ENCODE data around the gene PEMT. TPM values are rescaled to one million over a fixed set of nuclear protein-coding genes. Genes with fewer than 3 reads are reported as not detected.

PEMT gene
- total RNA-seq, 1 donor from 2014 or later, result 24.0 TPM

DNA sequence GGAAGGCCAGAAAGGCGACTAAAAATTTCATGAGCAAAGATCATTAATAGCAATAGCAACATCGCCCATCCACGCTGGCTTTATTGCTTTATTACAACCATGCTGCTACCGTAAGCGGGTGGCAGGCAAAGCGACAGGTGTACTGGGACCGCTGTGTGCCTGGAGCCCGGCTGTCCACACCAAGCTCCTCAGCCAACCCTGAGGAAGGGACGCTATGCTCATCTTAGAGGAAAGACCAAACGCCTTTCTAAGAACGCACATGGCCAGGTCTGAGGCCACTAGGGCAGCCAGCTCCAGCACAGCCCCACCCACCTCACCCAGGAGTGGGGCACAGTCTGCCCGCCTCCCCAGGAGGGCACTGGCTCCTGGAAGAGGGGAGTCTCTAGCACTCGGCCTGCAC, 28.0 kb downstream of the PEMT start:
- Mint-ChIP-seq H3K27me3 (ENCODE audit: unreplicated experiment) (peaks cover 3% of the 10 kb centered on the region), H3K27ac (ENCODE audit: unreplicated experiment) (no peak overlapping the region), H3K4me1 (ENCODE audit: low read depth, unreplicated experiment) (peaks cover 11% of the 10 kb centered on the region), H3K9me3 (ENCODE audit: unreplicated experiment) (peaks cover 7% of the 10 kb centered on the region), H3K36me3 (ENCODE audit: unreplicated experiment) (no peaks in the 10 kb centered on the region), H3K4me3 (ENCODE audit: unreplicated experiment) (no peak overlapping the region)
- TF ChIP-seq, protein P1, sequence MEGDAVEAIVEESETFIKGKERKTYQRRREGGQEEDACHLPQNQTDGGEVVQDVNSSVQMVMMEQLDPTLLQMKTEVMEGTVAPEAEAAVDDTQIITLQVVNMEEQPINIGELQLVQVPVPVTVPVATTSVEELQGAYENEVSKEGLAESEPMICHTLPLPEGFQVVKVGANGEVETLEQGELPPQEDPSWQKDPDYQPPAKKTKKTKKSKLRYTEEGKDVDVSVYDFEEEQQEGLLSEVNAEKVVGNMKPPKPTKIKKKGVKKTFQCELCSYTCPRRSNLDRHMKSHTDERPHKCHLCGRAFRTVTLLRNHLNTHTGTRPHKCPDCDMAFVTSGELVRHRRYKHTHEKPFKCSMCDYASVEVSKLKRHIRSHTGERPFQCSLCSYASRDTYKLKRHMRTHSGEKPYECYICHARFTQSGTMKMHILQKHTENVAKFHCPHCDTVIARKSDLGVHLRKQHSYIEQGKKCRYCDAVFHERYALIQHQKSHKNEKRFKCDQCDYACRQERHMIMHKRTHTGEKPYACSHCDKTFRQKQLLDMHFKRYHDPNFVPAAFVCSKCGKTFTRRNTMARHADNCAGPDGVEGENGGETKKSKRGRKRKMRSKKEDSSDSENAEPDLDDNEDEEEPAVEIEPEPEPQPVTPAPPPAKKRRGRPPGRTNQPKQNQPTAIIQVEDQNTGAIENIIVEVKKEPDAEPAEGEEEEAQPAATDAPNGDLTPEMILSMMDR (IDR thresholded peaks at IDR 0.05; ENCODE audit: partially characterized antibody, unreplicated experiment), result no peak
- no peak for DNase-seq

DNA sequence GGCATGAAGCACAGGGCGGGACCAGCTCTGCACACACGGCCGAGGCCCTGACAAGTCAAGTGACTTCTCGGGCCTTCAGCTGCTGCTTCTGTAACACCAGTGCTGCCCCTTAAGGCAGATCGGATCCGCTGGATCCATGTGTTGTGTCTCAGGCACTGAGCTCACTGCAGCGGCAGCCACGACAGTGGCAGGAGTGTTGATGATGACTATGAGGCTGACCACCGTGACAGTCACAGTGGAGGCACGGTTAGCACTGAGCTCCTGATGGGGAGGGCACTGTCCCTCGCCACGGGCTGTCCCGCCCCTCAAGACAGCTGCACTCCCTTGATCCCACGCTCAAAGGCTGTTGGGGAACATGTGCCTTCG, 29.4 kb downstream of the PEMT start:
- H3K4me1 Mint-ChIP-seq (ENCODE audit: low read depth, unreplicated experiment), result peaks cover 5% of the 10 kb centered on the region
- TF ChIP-seq, protein P1 (IDR thresholded peaks at IDR 0.05; ENCODE audit: partially characterized antibody, unreplicated experiment), result no peak
- H3K27ac Mint-ChIP-seq (ENCODE audit: unreplicated experiment), result no peak overlapping the region
- no peaks in the 10 kb centered on the region for H3K36me3 Mint-ChIP-seq (ENCODE audit: unreplicated experiment)
- no peaks in the 10 kb centered on the region for H3K27me3 Mint-ChIP-seq (ENCODE audit: unreplicated experiment)
- peaks cover 5% of the 10 kb centered on the region for H3K9me3 Mint-ChIP-seq (ENCODE audit: unreplicated experiment)
- DNase-seq, result no peak
- no peak overlapping the region for H3K4me3 Mint-ChIP-seq (ENCODE audit: unreplicated experiment)

DNA sequence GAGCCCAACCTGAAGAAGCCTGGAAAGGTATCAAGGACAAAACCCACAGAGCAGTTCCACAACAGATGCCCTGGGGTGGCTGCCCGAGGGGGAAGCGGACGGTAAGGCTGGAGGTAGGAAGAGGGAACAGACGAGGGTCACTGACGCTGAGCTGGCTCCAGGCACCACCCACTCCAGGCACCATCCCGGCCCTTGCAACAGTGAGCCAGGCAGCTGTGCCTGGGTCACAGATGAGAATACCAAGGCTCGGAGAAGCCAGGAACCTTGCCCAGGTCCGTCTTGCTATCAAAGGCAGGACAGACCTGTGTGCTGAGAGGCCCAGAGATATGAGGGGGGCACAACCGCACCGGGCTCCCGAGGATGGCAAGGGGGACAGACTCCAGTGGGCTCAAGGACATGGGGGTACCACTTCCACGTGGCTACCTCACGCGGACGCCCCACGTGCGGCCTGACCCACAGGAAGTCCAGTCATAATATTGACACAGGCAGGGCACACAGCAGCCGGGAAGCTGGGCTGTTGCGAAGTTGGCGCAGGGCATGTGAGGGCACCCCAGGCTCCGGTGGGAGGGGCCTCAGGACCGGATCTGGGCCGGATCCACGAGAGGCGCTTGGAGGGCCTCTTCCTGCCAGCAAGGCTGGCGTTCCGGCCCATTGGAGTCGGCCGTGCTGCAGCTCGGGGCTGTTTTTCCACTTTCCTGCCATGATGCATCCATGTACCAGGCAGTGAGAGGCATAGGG, 29.9 kb downstream of the PEMT start:
- Mint-ChIP-seq H3K27ac (ENCODE audit: unreplicated experiment) (no peak overlapping the region), H3K36me3 (ENCODE audit: unreplicated experiment) (no peaks in the 10 kb centered on the region), H3K4me3 (ENCODE audit: unreplicated experiment) (no peak overlapping the region), H3K27me3 (ENCODE audit: unreplicated experiment) (peaks cover 3% of the 10 kb centered on the region), H3K9me3 (ENCODE audit: unreplicated experiment) (peaks cover 5% of the 10 kb centered on the region), H3K4me1 (ENCODE audit: low read depth, unreplicated experiment) (peaks cover 5% of the 10 kb centered on the region)
- TF ChIP-seq, protein P1 (IDR thresholded peaks at IDR 0.05; ENCODE audit: partially characterized antibody, unreplicated experiment), result no peak
- no peak for DNase-seq

DNA sequence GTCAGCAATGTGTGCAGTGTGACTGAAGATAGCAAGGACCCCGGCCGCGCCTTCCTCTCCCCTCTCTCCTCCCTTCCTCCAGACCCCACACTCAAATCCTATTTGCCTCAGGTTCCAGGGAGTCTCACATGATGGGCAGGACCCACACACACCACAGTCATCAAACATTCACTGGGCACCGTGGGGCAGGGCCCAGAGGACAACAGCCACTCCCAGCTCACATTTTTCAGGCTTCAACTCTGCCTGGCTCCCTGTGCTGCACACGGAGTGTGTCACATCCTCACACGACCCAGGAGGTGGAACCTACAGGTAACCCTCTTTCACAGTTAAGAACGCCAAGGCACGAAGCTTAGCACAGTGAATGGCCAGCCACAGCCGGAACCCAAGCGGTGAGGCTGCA, 30.5 kb downstream of the PEMT start:
- H3K4me3 Mint-ChIP-seq (ENCODE audit: unreplicated experiment), result no peak overlapping the region
- TF ChIP-seq, protein P1 (IDR thresholded peaks at IDR 0.05; ENCODE audit: partially characterized antibody, unreplicated experiment), result no peak
- H3K27ac Mint-ChIP-seq (ENCODE audit: unreplicated experiment), result no peak overlapping the region
- peaks cover 3% of the 10 kb centered on the region for H3K27me3 Mint-ChIP-seq (ENCODE audit: unreplicated experiment)
- DNase-seq, result no peak
- peaks cover 7% of the 10 kb centered on the region for H3K9me3 Mint-ChIP-seq (ENCODE audit: unreplicated experiment)
- no peaks in the 10 kb centered on the region for H3K36me3 Mint-ChIP-seq (ENCODE audit: unreplicated experiment)
- H3K4me1 Mint-ChIP-seq (ENCODE audit: low read depth, unreplicated experiment), result peaks cover 5% of the 10 kb centered on the region

DNA sequence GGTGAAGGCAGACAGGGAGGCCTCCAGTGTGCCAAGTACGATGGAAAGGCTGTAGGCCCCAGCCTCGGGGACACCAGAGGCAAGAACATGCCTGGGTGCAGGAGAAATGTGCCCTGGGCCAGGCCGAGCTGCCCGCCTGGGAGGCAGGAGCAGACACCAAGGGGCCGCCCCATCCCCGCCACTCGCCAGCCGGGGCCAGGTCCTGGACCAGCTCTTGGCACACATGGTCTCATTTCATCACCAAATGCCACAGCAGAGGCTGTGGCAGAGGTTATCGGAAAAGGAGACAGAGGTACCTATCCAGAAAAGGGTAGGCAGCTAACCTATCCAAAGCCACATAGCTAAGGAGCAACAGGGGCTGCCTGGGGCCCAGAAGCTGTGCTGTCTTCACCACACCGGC, 31.3 kb downstream of the PEMT start:
- Mint-ChIP-seq H3K36me3 (ENCODE audit: unreplicated experiment) (no peaks in the 10 kb centered on the region), H3K4me3 (ENCODE audit: unreplicated experiment) (no peak overlapping the region), H3K27me3 (ENCODE audit: unreplicated experiment) (peaks cover 3% of the 10 kb centered on the region), H3K4me1 (ENCODE audit: low read depth, unreplicated experiment) (peaks cover 3% of the 10 kb centered on the region), H3K27ac (ENCODE audit: unreplicated experiment) (no peak overlapping the region), H3K9me3 (ENCODE audit: unreplicated experiment) (peaks cover 7% of the 10 kb centered on the region)
- no peak for DNase-seq
- TF ChIP-seq, protein P1 (IDR thresholded peaks at IDR 0.05; ENCODE audit: partially characterized antibody, unreplicated experiment), result no peak

All from glutamatergic neuron (in vitro differentiated cells).